ENCODE results near the gene TARS1. TPM values are rescaled to one million over a fixed set of nuclear protein-coding genes. Genes with fewer than 3 reads are reported as not detected.

Gene TARS1
- total and polyA plus RNA-seq, 4 donors = 71.5 to 97.5 (median 81.7) TPM

DNA sequence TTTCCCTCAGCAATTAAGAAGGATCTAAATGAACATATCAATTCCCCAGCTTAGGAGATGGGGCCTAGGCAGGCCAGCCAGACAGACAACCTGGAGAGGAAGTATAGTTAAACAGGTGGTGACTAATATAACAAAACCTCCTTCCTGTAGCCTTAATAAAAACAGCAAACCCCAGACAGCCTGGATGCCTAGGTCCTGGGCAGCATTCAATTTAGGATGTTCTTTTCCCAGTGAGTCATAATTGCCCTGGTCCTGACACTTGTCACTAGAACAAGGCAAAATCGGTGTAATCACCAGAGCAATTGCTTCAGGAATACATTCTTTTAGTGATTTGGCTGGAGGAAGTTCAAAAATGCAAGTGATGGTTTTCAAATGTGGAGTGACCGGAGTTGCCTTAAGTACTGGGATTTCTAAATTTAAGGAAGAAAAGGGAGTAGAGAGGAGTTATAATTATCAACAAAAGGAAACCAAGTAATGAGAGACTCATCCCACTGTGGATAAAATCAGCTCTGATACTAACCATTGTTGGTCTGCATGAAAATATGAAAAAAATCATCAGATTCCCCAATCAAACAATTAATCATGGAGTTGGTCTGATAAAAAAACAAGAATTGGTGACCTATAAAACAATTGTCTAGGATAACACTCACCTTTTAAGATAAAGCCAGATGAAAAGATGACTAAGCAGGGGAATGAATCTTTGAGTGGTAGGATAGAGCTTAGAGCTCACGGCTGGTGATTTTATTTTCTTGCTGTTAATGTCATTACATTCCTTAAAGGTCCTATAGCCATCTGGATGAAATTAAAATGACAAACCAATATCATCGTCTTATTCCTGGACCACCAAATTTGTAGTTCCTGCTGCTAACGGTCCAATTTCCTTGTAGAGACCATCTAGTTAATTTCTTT, 39.0 kb upstream of the TARS1 start:
- DNase-seq = no peak
- ATAC-seq (ENCODE audit: insufficient read depth, low FRiP score) = no peak
- H3K27ac ChIP-seq (ENCODE audit: low read depth in 1 of 2, low read length in 1 of 2) = no peak overlapping the region
- no peak overlapping the region for H3K9ac ChIP-seq (ENCODE audit: insufficient read depth in 1 of 2, low read length in 2 of 2)
- no peaks in the 10 kb centered on the region for H3K27me3 ChIP-seq (ENCODE audit: control insufficient read depth in 3 of 3, insufficient read depth in 3 of 3, low read length in 2 of 3)
- H3K4me1 ChIP-seq (ENCODE audit: control insufficient read depth in 5 of 5, insufficient read depth in 5 of 5, low read length in 5 of 5) = no peaks in the 10 kb centered on the region
- H3K9me3 ChIP-seq (ENCODE audit: control insufficient read depth in 4 of 4, insufficient read depth in 3 of 4, low read length in 3 of 4) = no peaks in the 10 kb centered on the region
- no peak overlapping the region for H3K4me3 ChIP-seq
- TF ChIP-seq, protein P1, sequence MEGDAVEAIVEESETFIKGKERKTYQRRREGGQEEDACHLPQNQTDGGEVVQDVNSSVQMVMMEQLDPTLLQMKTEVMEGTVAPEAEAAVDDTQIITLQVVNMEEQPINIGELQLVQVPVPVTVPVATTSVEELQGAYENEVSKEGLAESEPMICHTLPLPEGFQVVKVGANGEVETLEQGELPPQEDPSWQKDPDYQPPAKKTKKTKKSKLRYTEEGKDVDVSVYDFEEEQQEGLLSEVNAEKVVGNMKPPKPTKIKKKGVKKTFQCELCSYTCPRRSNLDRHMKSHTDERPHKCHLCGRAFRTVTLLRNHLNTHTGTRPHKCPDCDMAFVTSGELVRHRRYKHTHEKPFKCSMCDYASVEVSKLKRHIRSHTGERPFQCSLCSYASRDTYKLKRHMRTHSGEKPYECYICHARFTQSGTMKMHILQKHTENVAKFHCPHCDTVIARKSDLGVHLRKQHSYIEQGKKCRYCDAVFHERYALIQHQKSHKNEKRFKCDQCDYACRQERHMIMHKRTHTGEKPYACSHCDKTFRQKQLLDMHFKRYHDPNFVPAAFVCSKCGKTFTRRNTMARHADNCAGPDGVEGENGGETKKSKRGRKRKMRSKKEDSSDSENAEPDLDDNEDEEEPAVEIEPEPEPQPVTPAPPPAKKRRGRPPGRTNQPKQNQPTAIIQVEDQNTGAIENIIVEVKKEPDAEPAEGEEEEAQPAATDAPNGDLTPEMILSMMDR (IDR thresholded peaks at IDR 0.05; ENCODE audit: control extremely low read depth, extremely low read depth) = no peak
- H3K36me3 ChIP-seq (ENCODE audit: control insufficient read depth in 4 of 4, insufficient read depth in 4 of 4, low read length in 4 of 4) = no peaks in the 10 kb centered on the region
- 68 to 84% methylated on average over 5 of the region's 5 CpGs for WGBS, 2 donors

- H3K4me1 ChIP-seq (ENCODE audit: control insufficient read depth in 5 of 5, insufficient read depth in 5 of 5, low read length in 5 of 5) = no peaks in the 10 kb centered on the region
- no peaks in the 10 kb centered on the region for H3K9me3 ChIP-seq (ENCODE audit: control insufficient read depth in 4 of 4, insufficient read depth in 3 of 4, low read length in 3 of 4)
- TF ChIP-seq, protein P1 (IDR thresholded peaks at IDR 0.05; ENCODE audit: control extremely low read depth, extremely low read depth) = no peak
- H3K9ac ChIP-seq (ENCODE audit: insufficient read depth in 1 of 2, low read length in 2 of 2) = no peak overlapping the region
- no peaks in the 10 kb centered on the region for H3K36me3 ChIP-seq (ENCODE audit: control insufficient read depth in 4 of 4, insufficient read depth in 4 of 4, low read length in 4 of 4)
- H3K27me3 ChIP-seq (ENCODE audit: control insufficient read depth in 3 of 3, insufficient read depth in 3 of 3, low read length in 2 of 3) = no peaks in the 10 kb centered on the region
- ATAC-seq (ENCODE audit: insufficient read depth, low FRiP score) = no peak
- 69 to 77% methylated on average over 2 of the region's 2 CpGs for WGBS, 2 donors
- H3K4me3 ChIP-seq = no peak overlapping the region
- H3K27ac ChIP-seq (ENCODE audit: low read depth in 1 of 2, low read length in 1 of 2) = no peak overlapping the region
- DNase-seq = no peak
Observed at GRCh38 chr5:33403187-33403586, 37.6 kb upstream of the TARS1 start.

- no peak overlapping the region for H3K27ac ChIP-seq (ENCODE audit: low read depth in 1 of 2, low read length in 1 of 2)
- no peaks in the 10 kb centered on the region for H3K9me3 ChIP-seq (ENCODE audit: control insufficient read depth in 4 of 4, insufficient read depth in 3 of 4, low read length in 3 of 4)
- 68 to 82% methylated on average over 2 of the region's 2 CpGs for WGBS, 2 donors
- H3K4me1 ChIP-seq (ENCODE audit: control insufficient read depth in 5 of 5, insufficient read depth in 5 of 5, low read length in 5 of 5) = no peaks in the 10 kb centered on the region
- DNase-seq = no peak
- H3K9ac ChIP-seq (ENCODE audit: insufficient read depth in 1 of 2, low read length in 2 of 2) = no peak overlapping the region
- H3K4me3 ChIP-seq = no peak overlapping the region
- TF ChIP-seq, protein P1 (IDR thresholded peaks at IDR 0.05; ENCODE audit: control extremely low read depth, extremely low read depth) = no peak
- ATAC-seq (ENCODE audit: insufficient read depth, low FRiP score) = no peak
- H3K27me3 ChIP-seq (ENCODE audit: control insufficient read depth in 3 of 3, insufficient read depth in 3 of 3, low read length in 2 of 3) = no peaks in the 10 kb centered on the region
- no peaks in the 10 kb centered on the region for H3K36me3 ChIP-seq (ENCODE audit: control insufficient read depth in 4 of 4, insufficient read depth in 4 of 4, low read length in 4 of 4)
Observed at GRCh38 chr5:33408816-33409215, 31.9 kb upstream of the TARS1 start.
